ENCODE data around the gene KDSR. TPM values are rescaled to one million over a fixed set of nuclear protein-coding genes. Genes with fewer than 3 reads are reported as not detected.
A peak's percentile ranks its signal among the peaks of the same experiment; 100 is the strongest.

Gene KDSR
- total RNA-seq = 42.6 and 43.3 TPM in 2 replicates
- 54.1 and 61.8 TPM in 2 replicates for polyA plus RNA-seq
- polyA plus RNA-seq (2012) = 44.2 and 54.7 TPM in 2 replicates
- 42.8 and 193 TPM in 2 replicates for polyA minus RNA-seq (ENCODE audit: low replicate concordance)

- peak within 1 kb of the TSS; percentile 88 for H3K4me2 ChIP-seq (ENCODE audit: extremely low read depth, insufficient read depth, low read length)
- TF ChIP-seq CTCF (conservative IDR thresholded peaks at IDR 0.05 in 1 of 2, IDR thresholded peaks at IDR 0.05 in 1 of 2; ENCODE audit: low read depth in 1 of 2, low read length in 2 of 2) (no peak), EZH2 (IDR thresholded peaks at IDR 0.05; ENCODE audit: low read length, missing control alignments) (no peak)
- peak within 1 kb of the TSS; percentile 90 for H2AFZ ChIP-seq (ENCODE audit: low read length)
- H3K79me2 ChIP-seq (ENCODE audit: control insufficient read depth, insufficient read depth, low read length) = peaks cover 33% of the 10 kb centered on the region
- H3K4me1 ChIP-seq (ENCODE audit: control insufficient read depth, extremely low read depth, insufficient read depth, low read length) = no peaks in the 10 kb centered on the region
- H3K27ac ChIP-seq (ENCODE audit: insufficient read depth, low read length) = peak within 1 kb of the TSS; percentile 94
- peak within 1 kb of the TSS; percentile 77 to 98 (median 93) for H3K4me3 ChIP-seq (replicated peaks in 1 of 4; ENCODE audit: control extremely low read depth in 1 of 4, insufficient read depth in 1 of 4, low read depth in 3 of 4, low read length in 4 of 4)
- peak within 1 kb of the TSS; percentile 97 for H3K9ac ChIP-seq (ENCODE audit: insufficient read depth, low read length)
- H4K20me1 ChIP-seq (ENCODE audit: control insufficient read depth, extremely low read depth, insufficient read depth, low read length) = no peaks in the 10 kb centered on the region
- peak; percentile 99 for DNase-seq (ENCODE audit: low read depth in 2 of 2)
- H3K27me3 ChIP-seq (ENCODE audit: control insufficient read depth, insufficient read depth, low read length) = no peaks in the 10 kb centered on the region
- peaks cover 3% of the 10 kb centered on the region for H3K36me3 ChIP-seq (ENCODE audit: control insufficient read depth, insufficient read depth, low read length)
- no peaks in the 10 kb centered on the region for H3K9me3 ChIP-seq (ENCODE audit: control insufficient read depth, insufficient read depth, low read depth, low read length)
These were observed at the start of gene KDSR for GRCh38 chr18:63367053-63367953. TSS of gene KDSR (minus strand) at chr18:63367206. CDS start at chr18:63367118, 88 bp downstream.

DNA sequence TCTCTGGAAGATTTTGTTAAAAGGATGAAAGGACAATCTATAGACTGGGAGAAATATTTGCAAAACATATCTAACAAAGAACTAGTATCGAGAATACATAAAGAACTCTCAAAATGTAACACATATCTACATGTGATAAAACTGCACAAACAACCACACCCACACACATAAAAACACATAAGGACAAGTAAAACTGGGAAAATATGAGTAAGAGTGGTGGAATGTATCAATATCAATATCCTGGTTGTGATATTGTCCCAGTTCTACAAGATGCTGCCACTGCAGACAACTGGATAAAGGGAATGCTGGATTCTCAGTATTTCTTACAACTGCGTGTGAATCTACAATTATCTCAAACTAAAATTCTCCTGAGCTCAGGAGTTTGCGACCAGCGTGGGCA, 45.9 kb upstream of the KDSR start:
- H3K4me1 ChIP-seq (ENCODE audit: control insufficient read depth, extremely low read depth, insufficient read depth, low read length) = no peaks in the 10 kb centered on the region
- H4K20me1 ChIP-seq (ENCODE audit: control insufficient read depth, extremely low read depth, insufficient read depth, low read length) = peaks cover 3% of the 10 kb centered on the region
- H3K4me2 ChIP-seq (ENCODE audit: extremely low read depth, insufficient read depth, low read length) = no peak overlapping the region
- no peak overlapping the region for H3K27ac ChIP-seq (ENCODE audit: insufficient read depth, low read length)
- no peak overlapping the region for H3K9ac ChIP-seq (ENCODE audit: insufficient read depth, low read length)
- no peak for DNase-seq (ENCODE audit: low read depth in 2 of 2)
- H2AFZ ChIP-seq (ENCODE audit: low read length) = no peak overlapping the region
- H3K4me3 ChIP-seq (replicated peaks in 1 of 4; ENCODE audit: control extremely low read depth in 1 of 4, insufficient read depth in 1 of 4, low read depth in 3 of 4, low read length in 4 of 4) = no peak overlapping the region
- TF ChIP-seq CTCF (conservative IDR thresholded peaks at IDR 0.05 in 1 of 2, IDR thresholded peaks at IDR 0.05 in 1 of 2; ENCODE audit: low read depth in 1 of 2, low read length in 2 of 2) = no peak
- TF ChIP-seq EZH2 (IDR thresholded peaks at IDR 0.05; ENCODE audit: low read length, missing control alignments) = no peak
- H3K27me3 ChIP-seq (ENCODE audit: control insufficient read depth, insufficient read depth, low read length) = no peaks in the 10 kb centered on the region
- no peaks in the 10 kb centered on the region for H3K9me3 ChIP-seq (ENCODE audit: control insufficient read depth, insufficient read depth, low read depth, low read length)
- H3K36me3 ChIP-seq (ENCODE audit: control insufficient read depth, insufficient read depth, low read length) = peaks cover 1% of the 10 kb centered on the region
- peaks cover 45% of the 10 kb centered on the region for H3K79me2 ChIP-seq (ENCODE audit: control insufficient read depth, insufficient read depth, low read length)

GRCh38 chr18:63410792-63411191, 43.8 kb upstream of the KDSR start:
- no peak overlapping the region for H3K9ac ChIP-seq (ENCODE audit: insufficient read depth, low read length)
- peaks cover 1% of the 10 kb centered on the region for H3K36me3 ChIP-seq (ENCODE audit: control insufficient read depth, insufficient read depth, low read length)
- H3K9me3 ChIP-seq (ENCODE audit: control insufficient read depth, insufficient read depth, low read depth, low read length) = no peaks in the 10 kb centered on the region
- H3K79me2 ChIP-seq (ENCODE audit: control insufficient read depth, insufficient read depth, low read length) = peaks cover 36% of the 10 kb centered on the region
- H4K20me1 ChIP-seq (ENCODE audit: control insufficient read depth, extremely low read depth, insufficient read depth, low read length) = no peaks in the 10 kb centered on the region
- H3K4me3 ChIP-seq (replicated peaks in 1 of 4; ENCODE audit: control extremely low read depth in 1 of 4, insufficient read depth in 1 of 4, low read depth in 3 of 4, low read length in 4 of 4) = no peak overlapping the region
- no peaks in the 10 kb centered on the region for H3K27me3 ChIP-seq (ENCODE audit: control insufficient read depth, insufficient read depth, low read length)
- H2AFZ ChIP-seq (ENCODE audit: low read length) = no peak overlapping the region
- DNase-seq (ENCODE audit: low read depth in 2 of 2) = peak; percentile 70 to 74
- H3K4me2 ChIP-seq (ENCODE audit: extremely low read depth, insufficient read depth, low read length) = no peak overlapping the region
- TF ChIP-seq EZH2 (IDR thresholded peaks at IDR 0.05; ENCODE audit: low read length, missing control alignments) (no peak), CTCF (conservative IDR thresholded peaks at IDR 0.05 in 1 of 2, IDR thresholded peaks at IDR 0.05 in 1 of 2; ENCODE audit: low read depth in 1 of 2, low read length in 2 of 2) (no peak)
- no peak overlapping the region for H3K27ac ChIP-seq (ENCODE audit: insufficient read depth, low read length)
- H3K4me1 ChIP-seq (ENCODE audit: control insufficient read depth, extremely low read depth, insufficient read depth, low read length) = no peaks in the 10 kb centered on the region

All from fibroblast of lung (primary cell).